ENCODE measurements around the gene PXMP4. TPM values are rescaled to one million over a fixed set of nuclear protein-coding genes. Genes with fewer than 3 reads are reported as not detected.

PXMP4 gene
- polyA plus RNA-seq, 1 donor (not counting 4 experiments of a cell fraction or from before 2014, with no cell fraction given): 3.2 TPM

DNA sequence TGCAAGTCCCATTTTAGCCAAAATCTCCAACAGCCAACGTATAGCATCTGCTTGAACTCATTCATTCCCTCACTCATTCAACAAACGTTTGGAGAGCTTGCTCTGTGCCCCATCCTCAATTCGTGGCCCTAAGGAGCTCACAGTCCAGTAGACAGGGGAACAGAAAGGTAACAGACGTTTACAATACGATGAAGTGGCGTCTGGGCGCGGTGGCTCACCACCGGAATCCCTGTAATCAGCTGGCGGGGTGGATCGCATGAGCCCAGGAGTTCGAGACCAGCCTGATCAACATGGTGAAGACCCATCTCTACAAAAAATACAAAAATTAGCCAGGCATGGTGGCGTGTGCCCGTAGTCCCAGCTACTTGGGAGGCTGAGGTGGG is 33.1 kb downstream of the PXMP4 start:
- Histone ChIP-seq H3K27ac (ENCODE audit: control insufficient read depth, insufficient read depth, low read length) (no peak overlapping the region), H3K4me1 (ENCODE audit: control insufficient read depth, extremely low read depth, insufficient read depth, low read length) (peaks cover 13% of the 10 kb centered on the region), H3K9me1 (ENCODE audit: control insufficient read depth, extremely low read depth, insufficient read depth, low read length) (no peaks in the 10 kb centered on the region), H3K4me3 (ENCODE audit: control insufficient read depth in 2 of 3, extremely low read depth in 1 of 3, insufficient read depth in 2 of 3, low read depth in 1 of 3, low read length in 3 of 3) (peak overlapping the region in 1 of 3 experiments; percentile 61), H3K9me3 (ENCODE audit: control insufficient read depth, low read depth, low read length) (no peaks in the 10 kb centered on the region), H3K9ac (ENCODE audit: control insufficient read depth, extremely low read depth, insufficient read depth, low read length) (peak overlapping the region; percentile 9), H2AFZ (ENCODE audit: control insufficient read depth, low read length) (peak overlapping the region; percentile 79), H3K27me3 (ENCODE audit: control insufficient read depth, extremely low read depth, insufficient read depth, low read length) (no peaks in the 10 kb centered on the region), H3K79me2 (ENCODE audit: control insufficient read depth, insufficient read depth, low read length) (peaks cover 12% of the 10 kb centered on the region), H3K36me3 (ENCODE audit: control insufficient read depth in 2 of 2, extremely low read depth in 1 of 2, insufficient read depth in 2 of 2, low read length in 2 of 2) (no peaks in the 10 kb centered on the region), H3K4me2 (ENCODE audit: control insufficient read depth, extremely low read depth, insufficient read depth, low read depth, low read length) (peak overlapping the region; percentile 60), H4K20me1 (ENCODE audit: control insufficient read depth, extremely low read depth, insufficient read depth, low read length) (no peaks in the 10 kb centered on the region)
- no peak for FAIRE-seq
- dilution Hi-C loops (cut with MboI; ENCODE audit: extremely low pct_ligation_motif_present, low sequenced_read_pairs): no loop called here
- no peak for DNase-seq (ENCODE audit: low read depth, low spot score)
- TF ChIP-seq EZH2 (IDR thresholded peaks at IDR 0.05; ENCODE audit: low read length): no peak
- TF ChIP-seq, protein P1, sequence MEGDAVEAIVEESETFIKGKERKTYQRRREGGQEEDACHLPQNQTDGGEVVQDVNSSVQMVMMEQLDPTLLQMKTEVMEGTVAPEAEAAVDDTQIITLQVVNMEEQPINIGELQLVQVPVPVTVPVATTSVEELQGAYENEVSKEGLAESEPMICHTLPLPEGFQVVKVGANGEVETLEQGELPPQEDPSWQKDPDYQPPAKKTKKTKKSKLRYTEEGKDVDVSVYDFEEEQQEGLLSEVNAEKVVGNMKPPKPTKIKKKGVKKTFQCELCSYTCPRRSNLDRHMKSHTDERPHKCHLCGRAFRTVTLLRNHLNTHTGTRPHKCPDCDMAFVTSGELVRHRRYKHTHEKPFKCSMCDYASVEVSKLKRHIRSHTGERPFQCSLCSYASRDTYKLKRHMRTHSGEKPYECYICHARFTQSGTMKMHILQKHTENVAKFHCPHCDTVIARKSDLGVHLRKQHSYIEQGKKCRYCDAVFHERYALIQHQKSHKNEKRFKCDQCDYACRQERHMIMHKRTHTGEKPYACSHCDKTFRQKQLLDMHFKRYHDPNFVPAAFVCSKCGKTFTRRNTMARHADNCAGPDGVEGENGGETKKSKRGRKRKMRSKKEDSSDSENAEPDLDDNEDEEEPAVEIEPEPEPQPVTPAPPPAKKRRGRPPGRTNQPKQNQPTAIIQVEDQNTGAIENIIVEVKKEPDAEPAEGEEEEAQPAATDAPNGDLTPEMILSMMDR (optimal IDR thresholded peaks at IDR 0.05 in 1 of 3, IDR thresholded peaks at IDR 0.05 in 1 of 3, conservative IDR thresholded peaks at IDR 0.05 in 1 of 3; ENCODE audit: extremely low read depth in 1 of 3, insufficient read depth in 2 of 3, low read length in 3 of 3): no peak

DNA sequence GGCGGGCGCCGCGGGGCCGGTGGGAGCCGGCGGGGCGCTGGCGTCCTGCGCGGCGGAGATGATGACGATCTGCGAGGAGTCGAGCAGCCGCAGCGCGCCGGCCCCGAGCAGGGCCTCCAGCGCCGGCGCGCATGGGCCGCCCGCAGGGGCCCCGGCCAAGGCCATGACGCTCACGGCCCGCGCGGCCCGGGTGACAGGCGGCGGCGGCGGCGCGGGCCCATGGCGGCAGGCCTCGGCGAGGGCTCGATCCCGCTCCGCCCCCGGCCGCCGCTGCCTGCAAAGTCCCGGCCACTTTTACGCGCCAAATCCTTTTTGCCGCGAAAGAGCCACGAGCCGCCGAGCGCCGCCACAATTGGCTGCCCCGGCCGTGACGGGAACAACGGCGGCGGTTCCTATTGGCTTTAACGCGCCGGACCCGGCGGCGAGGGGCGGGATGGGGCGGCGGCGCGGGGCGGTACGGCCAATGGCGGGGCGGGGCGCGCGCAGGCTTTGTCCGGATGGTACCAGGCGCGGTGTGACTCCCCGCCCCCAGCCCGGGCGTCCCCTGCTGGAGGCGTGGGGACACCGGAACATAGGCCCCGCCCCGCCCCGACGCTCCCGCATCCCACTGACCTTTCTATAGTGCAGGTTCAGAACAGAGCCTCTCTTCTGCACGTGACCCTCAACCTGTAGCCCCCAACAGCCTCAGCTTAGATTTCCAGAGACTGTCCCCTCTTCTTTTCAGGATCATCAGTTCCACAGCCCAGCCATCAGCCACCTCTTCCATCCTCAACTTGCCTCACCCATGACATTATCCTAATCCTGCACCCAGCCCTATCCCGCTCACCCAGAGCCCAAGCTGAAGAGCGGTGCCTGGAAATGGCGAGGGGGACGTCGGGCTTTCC is 33.8 kb downstream of the PXMP4 start, which contains the start of gene E2F1:
Gene E2F1, minus strand, starts transcription at position 286 of the 884 bp plus-strand sequence. Its CDS starts 121 bp downstream, at position 165.
- H2AFZ ChIP-seq (ENCODE audit: control insufficient read depth, low read length): peak within 1 kb of the TSS; percentile 79

More for the DNA sequence above, 33.8 kb downstream of the PXMP4 start, which contains the start of gene E2F1:
- Histone ChIP-seq H3K4me3 (ENCODE audit: control insufficient read depth in 2 of 3, extremely low read depth in 1 of 3, insufficient read depth in 2 of 3, low read depth in 1 of 3, low read length in 3 of 3) (peak within 1 kb of the TSS; percentile 27 to 84 (median 73)), H3K36me3 (ENCODE audit: control insufficient read depth in 2 of 2, extremely low read depth in 1 of 2, insufficient read depth in 2 of 2, low read length in 2 of 2) (no peaks in the 10 kb centered on the region), H3K27ac (ENCODE audit: control insufficient read depth, insufficient read depth, low read length) (peak within 1 kb of the TSS; percentile 38), H3K9me3 (ENCODE audit: control insufficient read depth, low read depth, low read length) (no peaks in the 10 kb centered on the region), H3K9me1 (ENCODE audit: control insufficient read depth, extremely low read depth, insufficient read depth, low read length) (no peaks in the 10 kb centered on the region), H3K79me2 (ENCODE audit: control insufficient read depth, insufficient read depth, low read length) (peaks cover 12% of the 10 kb centered on the region), H3K27me3 (ENCODE audit: control insufficient read depth, extremely low read depth, insufficient read depth, low read length) (no peaks in the 10 kb centered on the region), H3K9ac (ENCODE audit: control insufficient read depth, extremely low read depth, insufficient read depth, low read length) (peak within 1 kb of the TSS; percentile 64), H4K20me1 (ENCODE audit: control insufficient read depth, extremely low read depth, insufficient read depth, low read length) (no peaks in the 10 kb centered on the region), H3K4me2 (ENCODE audit: control insufficient read depth, extremely low read depth, insufficient read depth, low read depth, low read length) (peak within 1 kb of the TSS; percentile 95), H3K4me1 (ENCODE audit: control insufficient read depth, extremely low read depth, insufficient read depth, low read length) (peaks cover 13% of the 10 kb centered on the region)
- TF ChIP-seq, protein P1 (optimal IDR thresholded peaks at IDR 0.05 in 1 of 3, IDR thresholded peaks at IDR 0.05 in 1 of 3, conservative IDR thresholded peaks at IDR 0.05 in 1 of 3; ENCODE audit: extremely low read depth in 1 of 3, insufficient read depth in 2 of 3, low read length in 3 of 3): peak in 2 of 3 experiments; percentile 21 to 33
- no peak for TF ChIP-seq EZH2 (IDR thresholded peaks at IDR 0.05; ENCODE audit: low read length)
- dilution Hi-C loops (cut with MboI; ENCODE audit: extremely low pct_ligation_motif_present, low sequenced_read_pairs): no loop called here
- no peak for DNase-seq (ENCODE audit: low read depth, low spot score)
- no peak for FAIRE-seq
